A549 (cell line): ENCODE results near the gene SGTA. TPM values are rescaled to one million over a fixed set of nuclear protein-coding genes. Genes with fewer than 3 reads are reported as not detected.

Source experiments
- ATAC-seq, 2 experiments: fragments of 200-7000 bp in 1 of 2; fragments of >200 bp in 1 of 2; cut with Nextera tagmentation in 1 of 2; cut with Tn5 transposase in 1 of 2; 3 replicates each; pipeline versions ENCODE4 v1.8.0 to v1.9.1; 2018 to 2020; ENCODE audit warnings: mild to moderate bottlenecking in 1 of 2, moderate library complexity in 1 of 2
- CTCF ChIA-PET: fragments of 300-600 bp; sonication (Branson Sonifier 250); formaldehyde crosslinking; extraction: SDS; loops from one replicate; lab custom pipeline; 2021; ENCODE audit warnings: antibody characterized with exemption, inconsistent platforms; lab: Yijun Ruan, JAX
- POLR2A ChIA-PET: fragments of 350-600 bp; formaldehyde crosslinking; extraction: SDS; loops from one replicate; lab custom pipeline; 2021; ENCODE audit warnings: antibody characterized with exemption, inconsistent platforms; lab: Yijun Ruan, JAX
- DNase-seq, 2 experiments: peaks; one replicate each; pipeline versions ENCODE4 v3.0.0 to v3.0.0-alpha.2; 2011 to 2016; ENCODE audit warnings: low read depth in 1 of 2, low spot score in 1 of 2
- FAIRE-seq: peaks from 2 replicates; lab custom pipeline; 2011; peaks lifted over from hg19 to GRCh38; lab: Jason Lieb, UNC
- H3K27ac ChIP-seq, 2 experiments: fragments of >200 bp; sonication (Bioruptor Twin); formaldehyde crosslinking; 3 replicates each; pipeline ENCODE4 v1.5.1; 2016 to 2017
- H3K4me1 ChIP-seq: fragments of >200 bp; sonication (Bioruptor Twin); formaldehyde crosslinking; 3 replicates; pipeline ENCODE4 v1.6.1; 2016
- H3K4me2 ChIP-seq: fragments of >200 bp; sonication (Bioruptor Twin); formaldehyde crosslinking; 3 replicates; pipeline ENCODE4 v1.6.1; 2016
- H3K4me3 ChIP-seq: fragments of >200 bp; sonication (Bioruptor Twin); formaldehyde crosslinking; 3 replicates; pipeline ENCODE4 v1.5.1; 2016
- H3K9me3 ChIP-seq: fragments of >200 bp; sonication (Bioruptor Twin); formaldehyde crosslinking; 3 replicates; pipeline ENCODE4 v1.6.1; 2016
- CEBPB ChIP-seq, 2 experiments: fragments of >200 bp in 1 of 2; sonication (Bioruptor Twin) in 1 of 2; formaldehyde crosslinking in 1 of 2; IDR thresholded peaks; 2 replicates each; pipeline ENCODE4 v1.6.1; 2012 to 2016
- CHD4 ChIP-seq: fragments of 200-600 bp; sonication (generic); IDR thresholded peaks from 2 replicates; pipeline ENCODE4 v1.6.1; 2016; ENCODE audit warnings: antibody characterized with exemption, mild to moderate bottlenecking, borderline replicate concordance
- FOSB ChIP-seq: fragments of 250-450 bp; sonication (Bioruptor Pico); IDR thresholded peaks from 2 replicates; pipeline ENCODE4 v1.5.0; 2020; ENCODE audit warnings: mild to moderate bottlenecking, moderate library complexity
- GATA3 ChIP-seq: IDR thresholded peaks from 2 replicates; pipeline ENCODE4 v1.6.1; 2012; ENCODE audit warnings: borderline replicate concordance
- HDAC2 ChIP-seq: fragments of 200-600 bp; sonication (generic); IDR thresholded peaks from 2 replicates; pipeline ENCODE4 v1.6.1; 2016
- HEYL ChIP-seq: fragments of 250-450 bp; sonication (Bioruptor Pico); IDR thresholded peaks from 2 replicates; pipeline ENCODE4 v1.8.0; 2021; ENCODE audit warnings: mild to moderate bottlenecking, moderate library complexity
- HOXB5 ChIP-seq: fragments of 250-450 bp; sonication (Bioruptor Pico); IDR thresholded peaks from 2 replicates; pipeline ENCODE4 v1.5.0; 2020; ENCODE audit warnings: mild to moderate bottlenecking, moderate library complexity
- MAFK ChIP-seq: fragments of 450-650 bp; IDR thresholded peaks from 2 replicates; pipeline ENCODE4 v1.6.1; 2014; ENCODE audit not compliant: partially characterized antibody
- NFE2L2 ChIP-seq: fragments of 150-350 bp; conservative IDR thresholded peaks from 2 replicates; pipeline ENCODE4 v1.6.1; 2014; ENCODE audit warnings: low read length
- NPAS2 ChIP-seq: fragments of 250-450 bp; sonication (Bioruptor Pico); IDR thresholded peaks from 2 replicates; pipeline ENCODE4 v1.8.0; 2022; ENCODE audit warnings: mild to moderate bottlenecking, moderate library complexity, borderline replicate concordance
- NR3C1 ChIP-seq: fragments of >200 bp; sonication (Bioruptor Twin); formaldehyde crosslinking; IDR thresholded peaks from 3 replicates; pipeline ENCODE4 v1.6.1; 2017
- REST ChIP-seq: fragments of 200-600 bp; sonication (generic); IDR thresholded peaks from 2 replicates; pipeline ENCODE4 v1.6.1; 2016; ENCODE audit warnings: antibody characterized with exemption, mild to moderate bottlenecking, moderate library complexity
- RNF2 ChIP-seq: fragments of 200-600 bp; sonication (generic); IDR thresholded peaks from 2 replicates; pipeline ENCODE4 v1.6.1; 2016; ENCODE audit warnings: low read depth, mild to moderate bottlenecking, antibody characterized with exemption, moderate library complexity, borderline replicate concordance
- SMC3 ChIP-seq: fragments of >200 bp; sonication (Bioruptor Twin); formaldehyde crosslinking; IDR thresholded peaks from 3 replicates; pipeline ENCODE4 v1.6.1; 2018; ENCODE audit warnings: inconsistent platforms
- TFCP2L1 ChIP-seq: fragments of 250-450 bp; sonication (Bioruptor Pico); IDR thresholded peaks from 2 replicates; pipeline ENCODE4 v1.5.0; 2021; ENCODE audit warnings: mild to moderate bottlenecking
- USF2 ChIP-seq: fragments of 450-650 bp; IDR thresholded peaks from 2 replicates; pipeline ENCODE4 v1.6.1; 2014; ENCODE audit warnings: antibody characterized with exemption
- ZC3H11A ChIP-seq: fragments of 450-650 bp; IDR thresholded peaks from 2 replicates; pipeline ENCODE4 v1.6.1; 2014; ENCODE audit warnings: antibody characterized with exemption, mild to moderate bottlenecking
- WGBS: methylation state at CpG from one replicate; pipeline ENCODE4 v1.1.6; 2017; ENCODE audit errors: missing lambda C conversion rate; 5-methylcytosine and 5-hydroxymethylcytosine counted together
- polyA plus RNA-seq, 4 experiments: library from polyadenylated mRNA; depleted of rRNA in 3 of 4; stranded (reverse); fragments of >200 nt; fragmentation: RNase III in 1 of 4; extraction: RNeasy Plus Mini Kit Qiagen cat#74134 plus additional on column Dnase treatment in 1 of 4; gene quantifications; 2 replicates in 3 of 4; 3 replicates in 1 of 4; pipeline ENCODE4 v1.2.3, GENCODE V29; 2011 to 2017
- TF ChIP-seq, protein P1 (sequence below): fragments of 250-450 bp; sonication (Bioruptor Pico); IDR thresholded peaks from 2 replicates; pipeline ENCODE4 v1.5.0; 2021; ENCODE audit warnings: mild to moderate bottlenecking, moderate library complexity, borderline replicate concordance

SGTA gene
- polyA plus RNA-seq, 2 of the 4 experiments (the other 2 are of a cell fraction): 39.1 to 48.0 TPM

DNA sequence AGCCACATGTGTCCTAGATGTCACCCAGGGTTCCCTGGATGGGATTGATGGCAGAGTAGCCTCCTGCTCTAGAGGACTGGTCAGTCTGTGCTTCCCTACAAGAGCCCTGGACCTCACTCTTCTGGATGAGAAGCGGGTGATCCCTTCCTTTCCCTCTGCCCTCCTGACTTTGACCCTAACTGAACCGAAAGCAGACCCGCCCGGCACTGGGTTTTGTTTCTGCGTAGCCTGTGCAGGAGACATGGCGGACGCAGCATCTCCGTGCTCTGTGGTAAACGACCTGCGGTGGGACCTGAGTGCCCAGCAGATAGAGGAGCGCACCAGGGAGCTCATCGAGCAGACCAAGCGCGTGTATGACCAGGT is 7.1 kb upstream of the SGTA start (continued):
- TF ChIP-seq REST (no peak), NFE2L2 (no peak), HOXB5 (CRISPR knock-in tag) (no peak), CHD4 (no peak), FOSB (CRISPR knock-in tag) (no peak), TFCP2L1 (CRISPR knock-in tag) (no peak), ZC3H11A (no peak)

DNA sequence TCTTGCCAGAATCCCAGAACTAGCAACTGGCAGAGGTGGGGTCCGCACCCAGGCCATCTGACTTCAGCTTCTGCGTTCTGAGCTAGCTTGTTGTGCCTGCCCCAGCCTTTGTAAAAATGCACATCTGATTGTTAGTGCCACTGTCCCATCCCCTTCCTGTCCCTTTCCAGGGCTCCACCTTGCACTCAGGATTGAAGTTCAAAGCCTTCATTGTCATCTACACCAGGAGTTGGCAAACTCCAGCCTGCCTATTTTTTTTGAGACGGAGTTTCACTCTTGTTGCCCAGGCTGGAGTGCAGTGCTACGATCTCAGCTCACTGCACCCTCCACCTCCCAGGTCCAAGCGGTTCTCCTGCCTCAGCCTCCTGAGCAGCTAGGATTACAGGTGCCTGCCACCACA is 5.2 kb upstream of the SGTA start:
- CTCF ChIA-PET: interaction anchor here (0.7 kb wide), 1 partner anchor 31 kb away, joined by 3 read pairs; no protein-coding TSS in a partner anchor

GRCh38 chr19:2787115-2787514 is 4.0 kb upstream of the SGTA start:
- DNase-seq (no peak), FAIRE-seq (no peak), ATAC-seq (no peak)
- Histone ChIP-seq H3K4me3 (no peak overlapping the region), H3K27ac (no peak overlapping the region), H3K4me2 (no peak overlapping the region; the same call in 2 of the 3 replicates), H3K4me1 (peaks cover 8% of the 10 kb centered on the region; the same call in 1 of the 3 replicates), H3K9me3 (no peaks in the 10 kb centered on the region)
- TF ChIP-seq SMC3 (no peak), HDAC2 (no peak), MAFK (no peak), HOXB5 (CRISPR knock-in tag) (no peak), CEBPB (IDR thresholded peaks at IDR 0.05) (no peak), RNF2 (no peak)
- TF ChIP-seq, protein P1, sequence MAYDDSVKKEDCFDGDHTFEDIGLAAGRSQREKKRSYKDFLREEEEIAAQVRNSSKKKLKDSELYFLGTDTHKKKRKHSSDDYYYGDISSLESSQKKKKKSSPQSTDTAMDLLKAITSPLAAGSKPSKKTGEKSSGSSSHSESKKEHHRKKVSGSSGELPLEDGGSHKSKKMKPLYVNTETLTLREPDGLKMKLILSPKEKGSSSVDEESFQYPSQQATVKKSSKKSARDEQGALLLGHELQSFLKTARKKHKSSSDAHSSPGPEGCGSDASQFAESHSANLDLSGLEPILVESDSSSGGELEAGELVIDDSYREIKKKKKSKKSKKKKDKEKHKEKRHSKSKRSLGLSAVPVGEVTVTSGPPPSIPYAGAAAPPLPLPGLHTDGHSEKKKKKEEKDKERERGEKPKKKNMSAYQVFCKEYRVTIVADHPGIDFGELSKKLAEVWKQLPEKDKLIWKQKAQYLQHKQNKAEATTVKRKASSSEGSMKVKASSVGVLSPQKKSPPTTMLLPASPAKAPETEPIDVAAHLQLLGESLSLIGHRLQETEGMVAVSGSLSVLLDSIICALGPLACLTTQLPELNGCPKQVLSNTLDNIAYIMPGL: no peak
- ChIA-PET CTCF (interaction anchor here (2.1 kb wide), 1 partner anchor 32 kb away, joined by 6 read pairs; the partner anchor contains the start of gene ZNF554), POLR2A (no interaction called here)
- whole genome bisulfite sequencing: 93% methylated on average over 8 of the region's 8 CpGs

More for the DNA sequence above, 5.2 kb upstream of the SGTA start:
- POLR2A ChIA-PET: no interaction called here
- DNase-seq (no peak), ATAC-seq (no peak), FAIRE-seq (no peak)
- no peak overlapping the region for H3K4me2 ChIP-seq
- H3K4me3 ChIP-seq: no peak overlapping the region
- H3K4me1 ChIP-seq: peaks cover 8% of the 10 kb centered on the region; the same call in 1 of the 3 replicates
- no peaks in the 10 kb centered on the region for H3K9me3 ChIP-seq
- 89% methylated on average over 4 of the region's 5 CpGs for whole genome bisulfite sequencing
- TF ChIP-seq USF2: no peak
- TF ChIP-seq HEYL (CRISPR knock-in tag): no peak
- no peak for TF ChIP-seq GATA3
- TF ChIP-seq FOSB (CRISPR knock-in tag): no peak
- no peak for TF ChIP-seq NPAS2 (CRISPR knock-in tag)
- no peak for TF ChIP-seq NR3C1
- H3K27ac ChIP-seq: no peak overlapping the region
